H9 (cell line): ENCODE results near the gene CTAGE8. TPM values are rescaled to one million over a fixed set of nuclear protein-coding genes. Genes with fewer than 3 reads are reported as not detected.
"Not testable (repeated sequence)": the region's sequence is repeated elsewhere in the genome, so short reads cannot be mapped to it uniquely, and the experiment has no call there.

Experiments used
- DNase-seq: peaks from one replicate; pipeline ENCODE4 v3.0.0-alpha.2; 2017
- H2AFZ ChIP-seq: one replicate; pipeline ENCODE4 v1.6.1; 2013; ENCODE audit warnings: mild to moderate bottlenecking, low read length, control low read depth, moderate library complexity
- H2AK5ac ChIP-seq: 2 replicates; pipeline ENCODE4 v1.6.1; 2013; ENCODE audit warnings: low read length, control low read depth, mixed read lengths; ENCODE audit not compliant: insufficient read length
- H2BK120ac ChIP-seq: one replicate; pipeline ENCODE4 v1.6.1; 2013; ENCODE audit warnings: low read depth, mild to moderate bottlenecking, low read length, control low read depth, inconsistent platforms; ENCODE audit not compliant: poor library complexity, severe bottlenecking
- H2BK12ac ChIP-seq: 2 replicates; pipeline ENCODE4 v1.6.1; 2013; ENCODE audit warnings: low read length, control low read depth, mixed read lengths, low read depth; ENCODE audit not compliant: insufficient read length
- H2BK15ac ChIP-seq: 2 replicates; pipeline ENCODE4 v1.6.1; 2013; ENCODE audit warnings: low read depth, low read length, control low read depth
- H2BK20ac ChIP-seq: one replicate; pipeline ENCODE4 v1.6.1; 2013; ENCODE audit warnings: low read depth, mild to moderate bottlenecking, low read length, control low read depth, inconsistent platforms; ENCODE audit not compliant: poor library complexity, severe bottlenecking
- H2BK5ac ChIP-seq: 2 replicates; pipeline ENCODE4 v1.6.1; 2013; ENCODE audit warnings: low read length, control low read depth, mixed read lengths; ENCODE audit not compliant: insufficient read length
- H3K14ac ChIP-seq: 2 replicates; pipeline ENCODE4 v1.6.1; 2013; ENCODE audit warnings: low read length, control low read depth; ENCODE audit not compliant: insufficient read depth
- H3K18ac ChIP-seq: 2 replicates; pipeline ENCODE4 v1.6.1; 2013; ENCODE audit warnings: low read depth, mild to moderate bottlenecking, mixed read lengths, low read length, control low read depth; ENCODE audit not compliant: insufficient read length
- H3K23ac ChIP-seq: 2 replicates; pipeline ENCODE4 v1.6.1; 2013; ENCODE audit warnings: low read length, control low read depth, mixed read lengths, low read depth; ENCODE audit not compliant: insufficient read length
- H3K23me2 ChIP-seq: 2 replicates; pipeline ENCODE4 v1.6.1; 2013; ENCODE audit warnings: low read depth, mild to moderate bottlenecking, mixed read lengths, low read length, control low read depth; ENCODE audit not compliant: insufficient read length, poor library complexity, severe bottlenecking
- H3K27ac ChIP-seq: 2 replicates; pipeline ENCODE4 v1.5.1; 2013; ENCODE audit warnings: low read length, control low read depth, mixed read lengths, low read depth; ENCODE audit not compliant: insufficient read length
- H3K27me3 ChIP-seq: 2 replicates; pipeline ENCODE4 v1.6.1; 2013; ENCODE audit warnings: low read length, control low read depth, inconsistent platforms; ENCODE audit not compliant: insufficient read depth
- H3K4ac ChIP-seq: 2 replicates; pipeline ENCODE4 v1.6.1; 2013; ENCODE audit warnings: low read depth, mild to moderate bottlenecking, control low read depth, inconsistent platforms, low read length, moderate library complexity
- H3K4me1 ChIP-seq: 2 replicates; pipeline ENCODE4 v1.6.1; 2013; ENCODE audit warnings: low read length, control low read depth, inconsistent platforms; ENCODE audit not compliant: insufficient read depth
- H3K4me2 ChIP-seq: 2 replicates; pipeline ENCODE4 v1.6.1; 2013; ENCODE audit warnings: low read length, control low read depth, mixed read lengths; ENCODE audit not compliant: insufficient read length, insufficient read depth
- H3K56ac ChIP-seq: 2 replicates; pipeline ENCODE4 v1.6.1; 2013; ENCODE audit warnings: low read depth, mild to moderate bottlenecking, mixed read lengths, low read length, control low read depth; ENCODE audit not compliant: insufficient read length
- H3K79me1 ChIP-seq: 2 replicates; pipeline ENCODE4 v1.6.1; 2013; ENCODE audit warnings: low read depth, mild to moderate bottlenecking, moderate library complexity, low read length, control low read depth, inconsistent platforms; ENCODE audit not compliant: insufficient read depth, poor library complexity, severe bottlenecking
- H3K79me2 ChIP-seq: 2 replicates; pipeline ENCODE4 v1.6.1; 2013; ENCODE audit warnings: low read length, control low read depth, inconsistent platforms; ENCODE audit not compliant: insufficient read depth
- H3K9ac ChIP-seq: 2 replicates; pipeline ENCODE4 v1.6.1; 2013; ENCODE audit warnings: low read length, control low read depth, mixed read lengths; ENCODE audit not compliant: insufficient read length; ENCODE audit errors: extremely low read depth
- H3K9me3 ChIP-seq: one replicate; pipeline ENCODE4 v1.6.1; 2013; ENCODE audit warnings: low read depth, low read length, inconsistent platforms; ENCODE audit not compliant: control insufficient read depth
- H3T11ph ChIP-seq: one replicate; pipeline ENCODE4 v1.6.1; 2013; ENCODE audit warnings: mild to moderate bottlenecking, low read length, control low read depth, inconsistent platforms
- H4K20me1 ChIP-seq: one replicate; pipeline ENCODE4 v1.6.1; 2013; ENCODE audit not compliant: control insufficient read depth, insufficient read length, insufficient read depth
- H4K5ac ChIP-seq: 2 replicates; pipeline ENCODE4 v1.6.1; 2013; ENCODE audit warnings: low read depth, mild to moderate bottlenecking, mixed read lengths, low read length, control low read depth; ENCODE audit not compliant: insufficient read length
- H4K8ac ChIP-seq: replicated peaks from 2 replicates; pipeline ENCODE4 v1.6.1; 2013; ENCODE audit warnings: low read length, control low read depth, mixed read lengths, low read depth; ENCODE audit not compliant: insufficient read length
- H4K91ac ChIP-seq: 2 replicates; pipeline ENCODE4 v1.6.1; 2013; ENCODE audit warnings: low read depth, mild to moderate bottlenecking, moderate library complexity, mixed read lengths, low read length, control low read depth; ENCODE audit not compliant: insufficient read length
- H3K27ac Mint-ChIP-seq, 3 experiments: 2 replicates in 2 of 3; 3 replicates in 1 of 3; pipeline ENCODE4 v1.8.0; 2020 to 2021; ENCODE audit warnings: mixed read lengths in 3 of 3, mild to moderate bottlenecking in 1 of 3, moderate library complexity in 1 of 3
- H3K27me3 Mint-ChIP-seq: 2 replicates; pipeline ENCODE4 v1.8.0; 2021; ENCODE audit warnings: low read depth, mild to moderate bottlenecking, moderate library complexity, mixed read lengths
- H3K36me3 Mint-ChIP-seq, 3 experiments: 2 replicates in 2 of 3; 3 replicates in 1 of 3; pipeline ENCODE4 v1.8.0; 2020 to 2021; ENCODE audit warnings: low read depth in 3 of 3, mixed read lengths in 3 of 3; ENCODE audit not compliant: insufficient read depth in 1 of 3
- H3K4me1 Mint-ChIP-seq, 2 experiments: 2 replicates each; pipeline ENCODE4 v1.8.0; 2020; ENCODE audit warnings: mixed read lengths in 2 of 2
- H3K4me3 Mint-ChIP-seq, 2 experiments: 2 replicates in 1 of 2; 3 replicates in 1 of 2; pipeline ENCODE4 v1.8.0; 2020 to 2021; ENCODE audit warnings: mild to moderate bottlenecking in 2 of 2, mixed read lengths in 2 of 2, moderate library complexity in 1 of 2
- H3K9me3 Mint-ChIP-seq, 2 experiments: 2 replicates in 1 of 2; 3 replicates in 1 of 2; pipeline ENCODE4 v1.8.0; 2020; ENCODE audit warnings: mild to moderate bottlenecking in 2 of 2, mixed read lengths in 2 of 2, moderate library complexity in 1 of 2
- WGBS: extraction: QIAGEN DNeasy Blood & Tissue Kit; methylation state at CpG from one replicate; pipeline ENCODE4 v1.1.7; 2013; ENCODE audit warnings: missing lambda C conversion rate, low lambda C conversion rate, mixed read lengths; ENCODE audit not compliant: insufficient read length; ENCODE audit errors: extremely low coverage; 5-methylcytosine and 5-hydroxymethylcytosine counted together
- total RNA-seq: library from RNA; stranded (reverse); gene quantifications from 2 replicates; pipeline ENCODE4 v1.2.1, GENCODE V29; 2021

The CTAGE8 gene
- total RNA-seq, 1 experiment from 2014 or later, result 4.9 TPM

- not testable (repeated sequence) for H3K79me2 ChIP-seq, H3K23me2 ChIP-seq, H3K27me3 Mint-ChIP-seq, H3K4me3 Mint-ChIP-seq, H4K20me1 ChIP-seq, H3K4me1 Mint-ChIP-seq, H2BK15ac ChIP-seq, H3T11ph ChIP-seq, H3K27ac Mint-ChIP-seq, H3K79me1 ChIP-seq, H4K91ac ChIP-seq, H2AFZ ChIP-seq, H3K9me3 Mint-ChIP-seq, H3K9me3 ChIP-seq, H3K9ac ChIP-seq, H2AK5ac ChIP-seq, H2BK5ac ChIP-seq, H2BK20ac ChIP-seq, H4K5ac ChIP-seq, H4K8ac ChIP-seq, H2BK12ac ChIP-seq, H3K4me1 ChIP-seq, H3K36me3 Mint-ChIP-seq, H3K27me3 ChIP-seq, H3K56ac ChIP-seq, H3K4me2 ChIP-seq, H3K14ac ChIP-seq, H3K27ac ChIP-seq, H3K18ac ChIP-seq, H3K23ac ChIP-seq, H2BK120ac ChIP-seq, H3K4ac ChIP-seq, DNase-seq
- WGBS, result no CpG with 5 or more reads among the region's 4 CpGs
These were observed 22.5 kb upstream of the CTAGE8 start for GRCh38 chr7:144291607-144292006.

GRCh38 chr7:144287171-144287784 is 18.2 kb upstream of the CTAGE8 start:
- not testable (repeated sequence) for H4K5ac ChIP-seq, H3K36me3 Mint-ChIP-seq, H3K79me1 ChIP-seq, H3K9me3 ChIP-seq, H3T11ph ChIP-seq, H3K27me3 ChIP-seq, H3K23me2 ChIP-seq, H2AK5ac ChIP-seq, H3K4ac ChIP-seq, H4K8ac ChIP-seq, H4K20me1 ChIP-seq, H3K9ac ChIP-seq, H3K9me3 Mint-ChIP-seq, H3K56ac ChIP-seq, H2BK20ac ChIP-seq, H2BK12ac ChIP-seq, H2BK15ac ChIP-seq, H3K4me1 ChIP-seq, DNase-seq, H3K4me2 ChIP-seq, H3K79me2 ChIP-seq, H2BK120ac ChIP-seq, H4K91ac ChIP-seq, H2AFZ ChIP-seq, H3K4me3 Mint-ChIP-seq, H3K18ac ChIP-seq, H3K23ac ChIP-seq, H3K4me1 Mint-ChIP-seq, H3K27ac ChIP-seq, H3K14ac ChIP-seq, H2BK5ac ChIP-seq, H3K27ac Mint-ChIP-seq, H3K27me3 Mint-ChIP-seq
- WGBS, result no CpG with 5 or more reads among the region's 3 CpGs
